Measurements from ENCODE around the gene VASH1. TPM values are rescaled to one million over a fixed set of nuclear protein-coding genes. Genes with fewer than 3 reads are reported as not detected.

VASH1 gene
- total RNA-seq, 1 experiment from 2014 or later: 4.3 TPM

DNA sequence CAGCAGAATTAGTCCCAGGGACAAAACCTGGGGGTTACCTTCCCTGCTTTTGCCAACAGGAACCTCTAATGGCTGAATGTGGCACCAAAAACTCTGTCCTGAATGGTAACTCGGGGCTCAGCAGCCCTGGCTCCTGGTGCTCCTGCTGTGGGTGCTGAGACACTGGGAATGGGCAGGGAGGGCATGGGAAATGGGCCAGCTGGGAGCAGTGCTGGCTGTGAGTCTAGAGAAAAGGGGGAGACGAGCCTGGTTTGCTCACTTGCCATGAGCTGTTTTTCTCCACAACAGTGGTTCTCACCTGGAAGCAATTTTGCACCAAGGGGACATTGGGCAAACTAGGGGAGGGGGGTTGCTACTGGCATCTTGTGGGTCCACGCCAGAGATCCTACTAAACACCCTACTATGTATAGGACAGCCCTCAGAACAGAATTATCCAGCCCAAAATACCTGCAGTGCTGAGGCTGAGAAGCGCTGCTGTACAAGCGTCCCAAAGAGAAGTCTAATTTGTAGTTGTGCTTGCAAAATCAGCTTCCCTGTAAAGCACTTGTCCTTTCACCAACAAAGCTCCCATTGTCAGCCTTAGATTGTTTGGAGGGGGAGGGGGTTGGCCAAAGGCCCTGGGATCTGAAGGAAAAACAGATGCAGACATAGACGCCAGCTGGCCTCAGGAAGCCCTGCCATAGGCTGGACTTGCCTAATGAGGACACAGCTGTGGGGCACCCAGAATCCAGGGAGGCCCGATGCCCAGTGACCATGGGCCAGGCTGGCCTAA is 68.6 kb downstream of the VASH1 start:
- no peaks in the 10 kb centered on the region for H3K79me2 ChIP-seq (ENCODE audit: low read depth)
- no peak for TF ChIP-seq EZH2 (IDR thresholded peaks at IDR 0.05; ENCODE audit: low read depth)
- TF ChIP-seq, protein P1, sequence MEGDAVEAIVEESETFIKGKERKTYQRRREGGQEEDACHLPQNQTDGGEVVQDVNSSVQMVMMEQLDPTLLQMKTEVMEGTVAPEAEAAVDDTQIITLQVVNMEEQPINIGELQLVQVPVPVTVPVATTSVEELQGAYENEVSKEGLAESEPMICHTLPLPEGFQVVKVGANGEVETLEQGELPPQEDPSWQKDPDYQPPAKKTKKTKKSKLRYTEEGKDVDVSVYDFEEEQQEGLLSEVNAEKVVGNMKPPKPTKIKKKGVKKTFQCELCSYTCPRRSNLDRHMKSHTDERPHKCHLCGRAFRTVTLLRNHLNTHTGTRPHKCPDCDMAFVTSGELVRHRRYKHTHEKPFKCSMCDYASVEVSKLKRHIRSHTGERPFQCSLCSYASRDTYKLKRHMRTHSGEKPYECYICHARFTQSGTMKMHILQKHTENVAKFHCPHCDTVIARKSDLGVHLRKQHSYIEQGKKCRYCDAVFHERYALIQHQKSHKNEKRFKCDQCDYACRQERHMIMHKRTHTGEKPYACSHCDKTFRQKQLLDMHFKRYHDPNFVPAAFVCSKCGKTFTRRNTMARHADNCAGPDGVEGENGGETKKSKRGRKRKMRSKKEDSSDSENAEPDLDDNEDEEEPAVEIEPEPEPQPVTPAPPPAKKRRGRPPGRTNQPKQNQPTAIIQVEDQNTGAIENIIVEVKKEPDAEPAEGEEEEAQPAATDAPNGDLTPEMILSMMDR (conservative IDR thresholded peaks at IDR 0.05): no peak
- no peaks in the 10 kb centered on the region for H3K36me3 ChIP-seq (ENCODE audit: low read depth)
- no TSS peak for BruUV-seq (replicated peaks)
- no peak overlapping the region for H3K4me2 ChIP-seq
- H2AFZ ChIP-seq: no peak overlapping the region
- no peaks in the 10 kb centered on the region for H4K20me1 ChIP-seq (ENCODE audit: insufficient read depth)
- H3K27ac ChIP-seq: no peak overlapping the region
- intact Hi-C loops (cut with micrococcal nuclease; ENCODE audit: unreplicated experiment): no loop called here
- 0 out of 2 replicates have a peak, but pooled peaks cover 5% of the 10 kb centered on the region for H3K9me3 ChIP-seq (ENCODE audit: insufficient read depth, low read depth)
- no peaks in the 10 kb centered on the region for H3K9me2 ChIP-seq (ENCODE audit: insufficient read depth)
- no peak overlapping the region for H3K4me3 ChIP-seq
- ChIA-PET CTCF (no interaction called here), POLR2A (ENCODE audit: unreplicated experiment) (interaction anchor here (0.5 kb wide), 1 partner anchor 344 kb away, joined by 37 read pairs; no protein-coding TSS in a partner anchor)
- H3F3A ChIP-seq (ENCODE audit: insufficient read depth, low read depth): no peaks in the 10 kb centered on the region
- peaks cover 97% of the 10 kb centered on the region for H3K27me3 ChIP-seq (ENCODE audit: insufficient read depth, low read depth)
- DNase-seq: no peak
- H3K4me1 ChIP-seq (replicated peaks; ENCODE audit: insufficient read depth): no peaks in the 10 kb centered on the region

DNA sequence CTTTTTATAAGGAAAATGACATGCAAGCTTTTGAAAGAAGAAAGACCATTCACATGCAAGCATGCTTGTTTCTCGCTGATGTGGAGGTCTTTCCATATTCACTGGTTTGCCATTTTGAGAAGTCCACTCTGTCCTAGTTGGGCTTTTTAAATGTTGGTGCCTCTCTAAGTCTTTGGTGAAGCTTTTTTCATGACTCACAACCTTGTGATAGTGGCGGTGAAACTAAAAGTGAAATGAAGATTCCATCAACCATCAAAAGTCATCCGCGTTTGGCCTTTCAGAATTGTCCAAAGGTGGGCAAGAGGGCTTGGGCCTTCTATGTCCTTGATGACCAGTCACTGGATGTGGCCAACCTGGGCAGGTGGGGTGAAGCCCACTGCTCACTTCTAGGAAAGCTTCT is 69.3 kb downstream of the VASH1 start:
- CTCF ChIA-PET: no interaction called here
- intact Hi-C loops (cut with micrococcal nuclease; ENCODE audit: unreplicated experiment): no loop called here
- no TSS peak for BruUV-seq (replicated peaks)
- H3K9me3 ChIP-seq (ENCODE audit: insufficient read depth, low read depth): 0 out of 2 replicates have a peak, but pooled peaks cover 5% of the 10 kb centered on the region
- no peaks in the 10 kb centered on the region for H3K4me1 ChIP-seq (replicated peaks; ENCODE audit: insufficient read depth)
- H3K36me3 ChIP-seq (ENCODE audit: low read depth): no peaks in the 10 kb centered on the region
- no peak overlapping the region for H3K4me2 ChIP-seq
- no peak overlapping the region for H3K27ac ChIP-seq
- TF ChIP-seq EZH2 (IDR thresholded peaks at IDR 0.05; ENCODE audit: low read depth): no peak
- TF ChIP-seq, protein P1 (conservative IDR thresholded peaks at IDR 0.05): no peak
- no peak overlapping the region for H3K4me3 ChIP-seq
- no peak overlapping the region for H2AFZ ChIP-seq
- H3K79me2 ChIP-seq (ENCODE audit: low read depth): no peaks in the 10 kb centered on the region
- no peaks in the 10 kb centered on the region for H3F3A ChIP-seq (ENCODE audit: insufficient read depth, low read depth)
- DNase-seq: no peak
- H3K9me2 ChIP-seq (ENCODE audit: insufficient read depth): no peaks in the 10 kb centered on the region
- no peaks in the 10 kb centered on the region for H4K20me1 ChIP-seq (ENCODE audit: insufficient read depth)
- POLR2A ChIA-PET (ENCODE audit: unreplicated experiment): interaction anchor here (0.5 kb wide), 1 partner anchor 343 kb away, joined by 37 read pairs; no protein-coding TSS in a partner anchor
- peaks cover 97% of the 10 kb centered on the region for H3K27me3 ChIP-seq (ENCODE audit: insufficient read depth, low read depth)

DNA sequence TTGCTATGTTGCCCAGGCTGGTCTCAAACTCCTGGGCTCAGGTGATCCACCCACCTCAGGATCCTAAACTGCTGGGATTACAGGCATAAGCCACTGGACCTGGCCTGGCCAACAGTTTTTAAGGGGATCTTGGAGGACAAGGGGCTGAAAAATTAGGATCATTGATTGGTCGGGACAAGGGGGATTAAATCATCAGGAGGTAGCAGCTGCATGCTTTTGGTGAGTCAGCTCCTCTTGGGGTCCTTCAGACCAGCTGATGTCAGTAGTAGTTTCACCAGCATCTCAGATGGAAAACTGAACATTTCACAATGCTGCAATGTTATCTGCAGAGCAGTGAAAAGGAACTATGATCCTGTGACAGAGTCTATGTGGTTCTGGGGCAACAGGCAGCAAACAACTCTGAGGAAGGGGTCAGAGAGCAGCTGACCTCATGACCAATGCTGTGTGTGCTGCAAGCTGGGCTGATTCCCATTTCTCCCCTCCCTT is 71.3 kb downstream of the VASH1 start:
- no peak for DNase-seq
- peaks cover 97% of the 10 kb centered on the region for H3K27me3 ChIP-seq (ENCODE audit: insufficient read depth, low read depth)
- H3F3A ChIP-seq (ENCODE audit: insufficient read depth, low read depth): no peaks in the 10 kb centered on the region
- ChIA-PET CTCF (no interaction called here), POLR2A (ENCODE audit: unreplicated experiment) (no interaction called here)
- H3K36me3 ChIP-seq (ENCODE audit: low read depth): no peaks in the 10 kb centered on the region
- H2AFZ ChIP-seq: no peak overlapping the region
- no peak overlapping the region for H3K4me3 ChIP-seq
- no peaks in the 10 kb centered on the region for H4K20me1 ChIP-seq (ENCODE audit: insufficient read depth)
- no peaks in the 10 kb centered on the region for H3K9me2 ChIP-seq (ENCODE audit: insufficient read depth)
- intact Hi-C loops (cut with micrococcal nuclease; ENCODE audit: unreplicated experiment): no loop called here
- no TSS peak for BruUV-seq (replicated peaks)
- no peak for TF ChIP-seq EZH2 (IDR thresholded peaks at IDR 0.05; ENCODE audit: low read depth)
- TF ChIP-seq, protein P1 (conservative IDR thresholded peaks at IDR 0.05): no peak
- H3K4me2 ChIP-seq: no peak overlapping the region
- H3K9me3 ChIP-seq (ENCODE audit: insufficient read depth, low read depth): 0 out of 2 replicates have a peak, but pooled peaks cover 5% of the 10 kb centered on the region
- no peaks in the 10 kb centered on the region for H3K4me1 ChIP-seq (replicated peaks; ENCODE audit: insufficient read depth)
- H3K27ac ChIP-seq: no peak overlapping the region
- H3K79me2 ChIP-seq (ENCODE audit: low read depth): no peaks in the 10 kb centered on the region

Other genes with a start within 250 kb of the VASH1 start
- 31.7 and 44.0 TPM in 2 replicates for gene ANGEL1, start 51.4 kb downstream of the VASH1 start, total RNA-seq (2021)
- not detected in 2 replicates for gene LRRC74A, start 64.9 kb downstream of the VASH1 start, total RNA-seq (2021)